Measurements from ENCODE around the gene TRPC3. TPM values are rescaled to one million over a fixed set of nuclear protein-coding genes. Genes with fewer than 3 reads are reported as not detected.

Gene TRPC3
- total RNA-seq, 1 experiment from 2014 or later = 0.25 TPM

DNA sequence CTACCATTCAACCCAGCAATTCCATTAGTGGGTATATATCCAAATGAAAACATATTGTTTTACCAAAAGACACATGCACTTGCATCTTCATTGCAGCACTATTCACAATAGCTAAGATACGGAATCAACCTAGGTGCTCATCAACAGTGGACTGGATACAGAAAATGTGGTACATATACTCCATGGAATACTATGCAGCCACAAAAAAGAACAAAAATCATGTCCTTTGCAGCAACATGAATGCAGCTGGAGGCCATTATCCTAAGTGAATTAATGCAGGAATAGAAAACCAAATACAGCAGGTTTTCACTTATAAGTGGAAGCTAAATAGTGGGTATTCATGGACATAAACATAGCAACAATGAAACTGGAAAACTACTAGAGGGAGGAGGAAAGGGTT is 43.5 kb downstream of the TRPC3 start (continued):
- TF ChIP-seq CEBPB (IDR thresholded peaks at IDR 0.05; ENCODE audit: low read depth) = no peak

GRCh38 chr4:121900132-121900983 is 51.5 kb downstream of the TRPC3 start:
- Histone ChIP-seq H3K4me1 (ENCODE audit: control insufficient read depth in 1 of 2, insufficient read depth in 2 of 2, low read length in 2 of 2) (peaks cover 0 to 4% of the 10 kb centered on the region in 2 experiments; a peak in 1 of 4 replicates), H3K4me2 (ENCODE audit: low read length) (no peak overlapping the region), H3K36me3 (ENCODE audit: control insufficient read depth in 1 of 2, insufficient read depth in 2 of 2, low read length in 2 of 2) (no peaks in the 10 kb centered on the region), H3K4me3 (replicated peaks in 1 of 2; ENCODE audit: low read depth in 1 of 2, low read length in 2 of 2) (no peak overlapping the region), H3K9me3 (ENCODE audit: control insufficient read depth in 1 of 2, insufficient read depth in 1 of 2, low read depth in 1 of 2, low read length in 2 of 2) (no peaks in the 10 kb centered on the region), H3K9me2 (ENCODE audit: insufficient read depth) (no peaks in the 10 kb centered on the region), H2AFZ (ENCODE audit: low read depth, low read length, poor library complexity, severe bottlenecking) (no peak overlapping the region), H3K79me2 (ENCODE audit: insufficient read depth, low read length) (no peaks in the 10 kb centered on the region), H4K20me1 (ENCODE audit: insufficient read depth) (no peaks in the 10 kb centered on the region), H3K27ac (ENCODE audit: low read depth, low read length) (no peak overlapping the region), H3K27me3 (ENCODE audit: insufficient read depth, low read length) (no peaks in the 10 kb centered on the region), H3K9ac (ENCODE audit: low read length) (no peak overlapping the region)
- no TSS peak for BruUV-seq (replicated peaks)
- DNase-seq (ENCODE audit: low read depth, low spot score) = peak; percentile 56
- ChIA-PET POLR2A (no interaction called here), CTCF (interaction anchor here (0.7 to 2.9 kb wide), 17 partner anchors 8 to 1192 kb away, joined by 3 to 52 read pairs (median 4); no protein-coding TSS in a partner anchor), RAD21 (ENCODE audit: low non-redundant PET in 1 of 2, low total read pairs in 2 of 2, uncharacterized antibody in 2 of 2, unreplicated experiment in 2 of 2) (interaction anchor here (1.0 to 2.1 kb wide), 2 partner anchors 677 kb away, joined by 5 to 12 read pairs; no protein-coding TSS in a partner anchor)
- TF ChIP-seq EGR1 (IDR thresholded peaks at IDR 0.05; ENCODE audit: low read depth) = no peak
- TF ChIP-seq SP1 (IDR thresholded peaks at IDR 0.05; ENCODE audit: low read depth) = no peak
- TF ChIP-seq CEBPB (IDR thresholded peaks at IDR 0.05; ENCODE audit: low read depth) = no peak
- TF ChIP-seq, protein P1, sequence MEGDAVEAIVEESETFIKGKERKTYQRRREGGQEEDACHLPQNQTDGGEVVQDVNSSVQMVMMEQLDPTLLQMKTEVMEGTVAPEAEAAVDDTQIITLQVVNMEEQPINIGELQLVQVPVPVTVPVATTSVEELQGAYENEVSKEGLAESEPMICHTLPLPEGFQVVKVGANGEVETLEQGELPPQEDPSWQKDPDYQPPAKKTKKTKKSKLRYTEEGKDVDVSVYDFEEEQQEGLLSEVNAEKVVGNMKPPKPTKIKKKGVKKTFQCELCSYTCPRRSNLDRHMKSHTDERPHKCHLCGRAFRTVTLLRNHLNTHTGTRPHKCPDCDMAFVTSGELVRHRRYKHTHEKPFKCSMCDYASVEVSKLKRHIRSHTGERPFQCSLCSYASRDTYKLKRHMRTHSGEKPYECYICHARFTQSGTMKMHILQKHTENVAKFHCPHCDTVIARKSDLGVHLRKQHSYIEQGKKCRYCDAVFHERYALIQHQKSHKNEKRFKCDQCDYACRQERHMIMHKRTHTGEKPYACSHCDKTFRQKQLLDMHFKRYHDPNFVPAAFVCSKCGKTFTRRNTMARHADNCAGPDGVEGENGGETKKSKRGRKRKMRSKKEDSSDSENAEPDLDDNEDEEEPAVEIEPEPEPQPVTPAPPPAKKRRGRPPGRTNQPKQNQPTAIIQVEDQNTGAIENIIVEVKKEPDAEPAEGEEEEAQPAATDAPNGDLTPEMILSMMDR (IDR thresholded peaks at IDR 0.05 in 2 of 3, conservative IDR thresholded peaks at IDR 0.05 in 1 of 3; ENCODE audit: borderline replicate concordance in 1 of 3, insufficient read depth in 1 of 3, low read depth in 2 of 3, low read length in 2 of 3) = peak; percentile 74 to 86 (median 78)
- TF ChIP-seq CBX3 (IDR thresholded peaks at IDR 0.05; ENCODE audit: low read depth) = no peak
- TF ChIP-seq, protein P2, sequence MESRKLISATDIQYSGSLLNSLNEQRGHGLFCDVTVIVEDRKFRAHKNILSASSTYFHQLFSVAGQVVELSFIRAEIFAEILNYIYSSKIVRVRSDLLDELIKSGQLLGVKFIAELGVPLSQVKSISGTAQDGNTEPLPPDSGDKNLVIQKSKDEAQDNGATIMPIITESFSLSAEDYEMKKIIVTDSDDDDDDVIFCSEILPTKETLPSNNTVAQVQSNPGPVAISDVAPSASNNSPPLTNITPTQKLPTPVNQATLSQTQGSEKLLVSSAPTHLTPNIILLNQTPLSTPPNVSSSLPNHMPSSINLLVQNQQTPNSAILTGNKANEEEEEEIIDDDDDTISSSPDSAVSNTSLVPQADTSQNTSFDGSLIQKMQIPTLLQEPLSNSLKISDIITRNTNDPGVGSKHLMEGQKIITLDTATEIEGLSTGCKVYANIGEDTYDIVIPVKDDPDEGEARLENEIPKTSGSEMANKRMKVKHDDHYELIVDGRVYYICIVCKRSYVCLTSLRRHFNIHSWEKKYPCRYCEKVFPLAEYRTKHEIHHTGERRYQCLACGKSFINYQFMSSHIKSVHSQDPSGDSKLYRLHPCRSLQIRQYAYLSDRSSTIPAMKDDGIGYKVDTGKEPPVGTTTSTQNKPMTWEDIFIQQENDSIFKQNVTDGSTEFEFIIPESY (IDR thresholded peaks at IDR 0.05; ENCODE audit: extremely low read depth, insufficient replicate concordance, low read length) = no peak
- no peak for TF ChIP-seq ATF3 (IDR thresholded peaks at IDR 0.05)
- peak; percentile 94 for TF ChIP-seq RAD21 (IDR thresholded peaks at IDR 0.05; ENCODE audit: low read depth)
- intact Hi-C loops (cut with micrococcal nuclease) = loop anchor here (1.0 to 5.0 kb wide), 4 partner anchors 103 to 1032 kb away; no protein-coding TSS in a partner anchor
- peak; percentile 90 for ATAC-seq

Measured in HCT116 (cell line).